DMS53 treated with DMSO at 0.1 percent for 48 hours (cell line): ENCODE measurements around the gene NMNAT1.
"Not testable (repeated sequence)": the region's sequence is repeated elsewhere in the genome, so short reads cannot be mapped to it uniquely, and the experiment has no call there.

Experiments used
- DNase-seq: peaks from one replicate; lab custom pipeline; 2025; ENCODE audit not compliant: unreplicated experiment; lab: John Stamatoyannopoulos, UW

The NMNAT1 gene

DNA sequence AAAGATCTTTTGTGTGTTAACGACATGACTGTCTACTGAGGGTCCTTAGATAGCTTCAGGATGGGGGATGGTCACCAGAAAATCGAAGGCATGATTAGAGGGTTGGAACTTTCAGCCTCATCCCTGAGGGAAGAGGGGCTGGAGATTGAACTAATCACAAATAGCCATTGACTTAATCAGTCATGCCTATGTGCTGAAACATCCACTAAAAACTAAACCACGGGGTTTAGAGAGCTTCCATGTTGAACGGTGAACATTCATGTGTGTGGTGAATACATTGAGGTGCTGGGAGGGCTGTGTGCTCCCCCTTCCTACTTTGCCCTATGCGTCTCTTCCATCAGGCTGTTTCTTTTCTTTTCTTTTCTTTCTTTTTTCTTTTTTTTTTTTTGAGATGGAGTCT lies 70.7 kb downstream of the NMNAT1 start:
- no peak for DNase-seq

DNA sequence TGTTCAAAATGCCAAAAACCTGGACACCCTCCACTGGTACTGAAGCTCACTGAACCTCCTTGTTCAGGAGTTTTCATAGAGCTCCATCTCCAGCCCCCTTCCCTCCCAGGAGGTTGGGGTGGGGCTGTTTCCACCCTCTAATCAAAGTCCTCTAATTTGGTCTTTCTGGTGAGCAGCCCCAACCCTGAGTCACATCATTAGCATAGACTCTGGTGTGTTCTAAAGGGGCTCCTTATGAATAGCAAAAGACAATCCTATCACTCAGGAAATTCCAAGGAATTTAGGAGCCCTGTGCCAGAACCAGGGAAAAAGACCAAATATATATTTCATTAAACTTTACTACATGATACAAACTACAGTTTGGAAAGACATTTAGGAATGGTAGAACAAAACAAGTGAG lies 76.3 kb downstream of the NMNAT1 start:
- no peak for DNase-seq

GRCh38 chr1:10020086-10020485 lies 76.8 kb downstream of the NMNAT1 start:
- DNase-seq = no peak

DNA sequence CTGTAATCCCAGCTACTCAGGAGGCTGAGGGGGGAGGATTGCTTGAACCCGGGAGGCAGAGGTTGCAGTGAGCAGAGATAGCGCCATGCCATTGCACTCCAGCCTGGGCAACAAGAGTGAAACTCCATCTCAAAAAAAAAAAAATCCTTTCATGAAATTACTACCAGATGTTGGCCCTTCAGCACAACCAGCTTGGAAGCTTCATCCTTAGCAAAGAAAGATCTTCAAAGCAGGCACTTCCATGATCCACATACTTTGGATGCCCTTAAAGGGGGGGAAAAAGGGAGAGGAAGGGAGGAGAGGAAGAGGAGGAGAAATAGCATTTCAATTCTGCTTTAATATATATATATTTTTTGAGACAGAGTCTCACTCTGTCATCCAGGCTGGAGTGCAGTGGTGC lies 77.4 kb downstream of the NMNAT1 start:
- DNase-seq = not testable (repeated sequence)

DNA sequence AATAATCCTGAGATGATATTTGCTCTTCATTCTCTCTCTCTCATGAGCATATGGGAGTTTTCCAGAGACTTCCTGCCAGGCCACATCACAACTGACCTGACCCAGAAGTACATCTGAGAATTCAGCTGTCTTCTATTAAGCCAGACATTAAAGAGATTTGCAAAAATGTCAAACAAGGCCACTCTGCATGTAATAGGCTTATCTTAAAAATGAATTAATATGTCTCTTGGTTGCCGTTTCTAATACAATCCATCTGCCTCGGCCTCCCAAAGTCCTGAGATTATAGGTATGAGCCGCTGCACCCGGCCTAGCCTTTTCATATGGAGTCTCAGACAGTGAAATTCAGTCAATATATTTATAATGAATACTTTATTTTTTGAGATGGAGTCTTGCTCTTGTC lies 78.7 kb downstream of the NMNAT1 start:
- not testable (repeated sequence) for DNase-seq

GRCh38 chr1:10022656-10023055 lies 79.4 kb downstream of the NMNAT1 start:
- DNase-seq = no peak

- no peak for DNase-seq
Observed at GRCh38 chr1:10025354-10025753, 82.1 kb downstream of the NMNAT1 start.

DNA sequence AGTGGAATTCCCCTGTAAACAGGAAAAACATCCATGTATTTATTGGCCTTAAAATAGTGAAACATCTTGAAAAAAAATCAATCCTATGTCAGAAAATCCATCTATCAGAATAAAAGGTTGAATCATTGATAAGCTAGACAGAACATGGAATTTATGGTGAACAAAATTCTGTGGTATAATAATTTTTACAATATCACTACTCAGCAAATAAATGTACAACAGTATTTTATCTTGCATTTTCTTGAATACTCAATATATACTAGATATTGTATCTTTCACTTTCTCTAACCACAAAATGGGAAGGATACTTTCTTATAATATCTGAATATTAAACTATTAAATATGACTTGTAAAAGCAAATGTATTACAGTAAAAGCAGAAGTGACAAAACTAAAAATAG lies 83.8 kb downstream of the NMNAT1 start:
- no peak for DNase-seq

- not testable (repeated sequence) for DNase-seq
Observed at GRCh38 chr1:10028956-10029500, 85.8 kb downstream of the NMNAT1 start.

DNA sequence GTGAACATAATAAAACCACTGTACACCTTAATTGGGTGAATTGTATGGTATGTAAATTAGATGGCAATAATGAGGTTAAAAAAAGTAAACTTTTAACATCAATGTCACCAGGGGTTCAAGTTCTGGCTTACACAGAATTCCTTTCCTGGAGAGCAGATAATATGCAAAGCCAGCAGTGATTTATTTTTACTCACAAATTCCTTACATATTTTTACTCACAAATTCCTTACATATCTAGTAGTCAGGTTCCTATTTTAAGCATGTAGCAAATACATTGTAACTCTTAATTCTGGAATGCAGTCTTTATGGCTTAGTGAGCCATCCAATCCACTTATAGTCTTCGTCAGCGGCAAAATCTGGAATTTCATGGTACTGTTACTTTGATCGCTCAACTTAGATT lies 88.2 kb downstream of the NMNAT1 start:
- DNase-seq = no peak

DNA sequence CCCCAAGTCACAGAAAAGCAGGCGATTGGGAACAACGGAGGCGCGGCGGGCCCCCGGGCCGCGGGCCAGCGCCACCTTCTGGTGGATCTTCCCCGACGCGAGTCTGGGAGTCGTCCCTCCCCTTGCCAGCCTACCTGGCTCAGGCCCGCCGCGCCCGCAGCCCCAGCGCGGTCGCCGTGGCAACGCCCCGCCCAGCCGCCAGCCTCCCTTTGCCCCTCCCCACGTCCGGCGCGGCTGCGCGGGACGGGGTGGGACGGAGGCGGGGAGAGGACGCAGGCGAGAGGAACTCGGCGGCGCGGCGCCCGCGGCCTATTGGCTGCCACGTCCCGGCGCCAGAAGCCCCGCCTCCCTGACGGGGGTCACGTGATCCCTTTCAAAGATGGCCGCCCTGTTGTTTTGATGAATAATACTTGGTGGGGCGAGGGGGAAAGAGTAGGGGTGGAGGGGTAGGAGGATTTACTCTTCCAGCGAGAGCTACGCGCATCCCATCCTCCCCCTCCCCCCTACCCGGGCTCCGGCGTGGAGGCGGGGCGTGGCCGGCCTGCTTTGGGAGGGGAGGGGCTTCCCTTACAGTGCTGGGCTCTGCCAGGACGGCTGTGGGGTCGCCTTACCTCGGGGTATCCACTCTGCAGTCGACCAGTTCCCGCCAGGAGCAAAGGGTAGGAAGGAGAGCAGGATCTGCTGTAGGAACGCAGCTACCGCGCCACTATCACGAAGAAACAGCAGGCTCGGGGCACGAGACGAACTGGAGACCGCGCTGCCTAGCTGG lies 89.5 kb downstream of the NMNAT1 start, which contains the start of gene UBE4B:
TSS of gene UBE4B (plus strand) at position 369 of the 769 bp plus-strand sequence. CDS start 713 bp downstream, outside the sequence.
- DNase-seq = peak; percentile 99

DNA sequence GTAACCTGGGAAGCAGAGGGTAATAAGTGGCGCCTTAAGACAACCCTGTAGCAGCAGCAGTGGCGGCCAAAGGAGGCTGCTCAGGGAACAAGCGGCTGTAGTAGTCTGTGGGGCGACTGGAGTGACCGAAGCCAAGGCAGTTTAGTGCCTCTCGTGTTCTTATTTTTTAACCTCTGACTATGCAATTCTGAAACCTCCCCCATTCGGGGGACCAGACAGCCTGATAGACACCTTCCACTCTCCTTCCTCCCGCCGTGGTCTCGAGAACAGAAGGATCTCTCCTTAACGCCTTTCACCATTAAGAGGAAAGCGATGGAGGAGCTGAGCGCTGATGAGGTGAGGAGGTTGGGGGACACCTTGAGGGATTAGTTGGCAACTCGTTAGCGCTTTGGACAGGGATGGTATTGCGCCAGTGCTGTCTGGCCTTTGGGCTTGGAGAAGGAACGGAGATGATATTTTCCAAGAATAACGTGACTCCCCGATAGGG lies 90.1 kb downstream of the NMNAT1 start:
- DNase-seq = peak; percentile 28
